Left colon (tissue), 2 donors: Measurements from ENCODE around the gene KRT36. TPM values are rescaled to one million over a fixed set of nuclear protein-coding genes. Genes with fewer than 3 reads are reported as not detected.

Experiments
- ATAC-seq: fragments of 200-7000 bp; cut with Tn5 transposase; one replicate; pipeline ENCODE4 v1.9.1; 2020; ENCODE audit warnings: mild to moderate bottlenecking, moderate library complexity
- DNase-seq, 2 donors: peaks; one replicate each; pipeline ENCODE4 v3.0.0-alpha.2; 2020
- intact Hi-C, 2 donors: fragments of 100-400 bp; cut with DNase I in 1 of 2; cut with micrococcal nuclease in 1 of 2; formaldehyde crosslinking; loops; one replicate each; pipeline versions ENCODE4 v1.11.2 to v1.14.0; 2022; cut with DNase I, micrococcal nuclease
- long read RNA-seq: library from polyadenylated mRNA; unstranded; transcript quantifications from one replicate; pipeline ENCODE4 v2.0.0, GENCODE V29; 2021
- total RNA-seq, 2 donors: library from RNA; stranded (reverse); fragmentation: NEBNext Ultra II Directional; extraction: Animal tissue kit (Norgen Biotek cat#: 25700); gene quantifications; one replicate each; pipeline ENCODE4 v1.2.1, GENCODE V29; 2021
- donor health status: DM: no; HTN: no; CAD: no.
- donor health status: DM: yes; HTN: yes; CAD: no.

Gene KRT36
- under 1 TPM in 1 of 2 donors, not detected in 1; 0.27 TPM for total RNA-seq
- long read RNA-seq = 0 reads

- DNase-seq = no peak
- intact Hi-C loops = no loop called here
- ATAC-seq = no peak
Observed at GRCh38 chr17:41489531-41489930, at the start of gene KRT36. KRT36 (minus strand) TSS chr17:41489910; CDS start chr17:41489864, 46 bp downstream.

GRCh38 chr17:41539071-41539492 is 49.4 kb upstream of the KRT36 start:
- no peak for DNase-seq
- no peak for ATAC-seq
- intact Hi-C loops = no loop called here

- ATAC-seq (no peak), DNase-seq (no peak)
- intact Hi-C loops = no loop called here
Observed at GRCh38 chr17:41538565-41538991, 48.9 kb upstream of the KRT36 start.

- DNase-seq (no peak), ATAC-seq (no peak)
- intact Hi-C loops = no loop called here
Observed at GRCh38 chr17:41537990-41538389, 48.3 kb upstream of the KRT36 start.

- no peak for ATAC-seq
- intact Hi-C loops = no loop called here
Observed at GRCh38 chr17:41537614-41537954, 47.9 kb upstream of the KRT36 start.

GRCh38 chr17:41536741-41537613 is 47.3 kb upstream of the KRT36 start:
- intact Hi-C loops = no loop called here
- DNase-seq = no peak
- ATAC-seq = no peak

More at GRCh38 chr17:41537614-41537954, 47.9 kb upstream of the KRT36 start:
- DNase-seq = no peak

- intact Hi-C loops = no loop called here
- ATAC-seq (peak; percentile 78), DNase-seq (peak in 1 of 2 donors; percentile 55)
Observed at GRCh38 chr17:41535764-41536481, 46.2 kb upstream of the KRT36 start.

- intact Hi-C loops = no loop called here
- DNase-seq (no peak), ATAC-seq (no peak)
Observed at GRCh38 chr17:41534899-41535546, 45.3 kb upstream of the KRT36 start.

- no peak for DNase-seq
- intact Hi-C loops = no loop called here
- ATAC-seq = no peak
Observed at GRCh38 chr17:41533613-41534012, 43.9 kb upstream of the KRT36 start.

- DNase-seq (no peak), ATAC-seq (no peak)
- intact Hi-C loops = no loop called here
Observed at GRCh38 chr17:41532947-41533570, 43.3 kb upstream of the KRT36 start.

GRCh38 chr17:41531993-41532392 is 42.3 kb upstream of the KRT36 start:
- no peak for ATAC-seq
- DNase-seq = no peak
- intact Hi-C loops = no loop called here

- DNase-seq = peak in 1 of 2 donors; percentile 70
- intact Hi-C loops = no loop called here
Observed at GRCh38 chr17:41530062-41531048, 40.6 kb upstream of the KRT36 start.

GRCh38 chr17:41529491-41529915 is 39.8 kb upstream of the KRT36 start:
- intact Hi-C loops = no loop called here
- ATAC-seq (peak; percentile 1), DNase-seq (peak in 1 of 2 donors; percentile 31)

More at GRCh38 chr17:41530062-41531048, 40.6 kb upstream of the KRT36 start:
- ATAC-seq = peak; percentile 26

GRCh38 chr17:41528959-41529353 is 39.2 kb upstream of the KRT36 start:
- intact Hi-C loops = no loop called here
- DNase-seq = peak; percentile 72 to 81
- ATAC-seq = peak; percentile 52

- ATAC-seq = peak; percentile 49
- DNase-seq = peak; percentile 73 to 75
- intact Hi-C loops = no loop called here
Observed at GRCh38 chr17:41527063-41528023, 37.6 kb upstream of the KRT36 start.

- no peak for DNase-seq
- intact Hi-C loops = no loop called here
- no peak for ATAC-seq
Observed at GRCh38 chr17:41524261-41524660, 34.6 kb upstream of the KRT36 start.

GRCh38 chr17:41523787-41524186 is 34.1 kb upstream of the KRT36 start:
- ATAC-seq (no peak), DNase-seq (peak in 1 of 2 donors; percentile 47)
- intact Hi-C loops = no loop called here
